C4-2B (cell line): ENCODE measurements around the gene UBASH3B.

ENCODE experiments used
- ZFX ChIP-seq: fragments of 450-650 bp; IDR thresholded peaks from 2 replicates; pipeline ENCODE4 v1.6.1; 2017
- TF ChIP-seq, protein P1 (sequence below): fragments of 450-650 bp; conservative IDR thresholded peaks from 2 replicates; pipeline ENCODE4 v1.5.1; 2017; ENCODE audit warnings: mild to moderate bottlenecking

DNA sequence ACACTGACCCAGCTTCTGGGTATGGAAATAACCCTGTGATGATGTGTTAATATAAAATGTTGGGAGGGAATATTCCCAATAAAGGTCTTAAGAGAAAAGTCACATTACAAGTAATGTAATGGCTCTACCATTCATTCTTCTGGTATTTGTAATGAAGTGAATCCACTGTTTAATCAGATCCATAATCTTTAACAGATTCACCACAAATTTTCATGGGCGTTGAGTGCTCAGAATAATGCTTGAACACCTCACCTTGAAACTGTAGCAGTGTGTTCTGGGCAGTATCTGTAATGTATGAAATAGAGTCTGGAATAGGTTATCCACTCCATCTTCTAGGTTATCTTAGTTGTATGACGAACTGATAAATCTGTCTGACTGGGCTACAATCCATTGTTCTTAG, 156.2 kb downstream of the UBASH3B start:
- TF ChIP-seq, protein P1, sequence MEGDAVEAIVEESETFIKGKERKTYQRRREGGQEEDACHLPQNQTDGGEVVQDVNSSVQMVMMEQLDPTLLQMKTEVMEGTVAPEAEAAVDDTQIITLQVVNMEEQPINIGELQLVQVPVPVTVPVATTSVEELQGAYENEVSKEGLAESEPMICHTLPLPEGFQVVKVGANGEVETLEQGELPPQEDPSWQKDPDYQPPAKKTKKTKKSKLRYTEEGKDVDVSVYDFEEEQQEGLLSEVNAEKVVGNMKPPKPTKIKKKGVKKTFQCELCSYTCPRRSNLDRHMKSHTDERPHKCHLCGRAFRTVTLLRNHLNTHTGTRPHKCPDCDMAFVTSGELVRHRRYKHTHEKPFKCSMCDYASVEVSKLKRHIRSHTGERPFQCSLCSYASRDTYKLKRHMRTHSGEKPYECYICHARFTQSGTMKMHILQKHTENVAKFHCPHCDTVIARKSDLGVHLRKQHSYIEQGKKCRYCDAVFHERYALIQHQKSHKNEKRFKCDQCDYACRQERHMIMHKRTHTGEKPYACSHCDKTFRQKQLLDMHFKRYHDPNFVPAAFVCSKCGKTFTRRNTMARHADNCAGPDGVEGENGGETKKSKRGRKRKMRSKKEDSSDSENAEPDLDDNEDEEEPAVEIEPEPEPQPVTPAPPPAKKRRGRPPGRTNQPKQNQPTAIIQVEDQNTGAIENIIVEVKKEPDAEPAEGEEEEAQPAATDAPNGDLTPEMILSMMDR = no peak
- no peak for TF ChIP-seq ZFX
